ENCODE measurements around the gene BCL3.

BCL3 gene

DNA sequence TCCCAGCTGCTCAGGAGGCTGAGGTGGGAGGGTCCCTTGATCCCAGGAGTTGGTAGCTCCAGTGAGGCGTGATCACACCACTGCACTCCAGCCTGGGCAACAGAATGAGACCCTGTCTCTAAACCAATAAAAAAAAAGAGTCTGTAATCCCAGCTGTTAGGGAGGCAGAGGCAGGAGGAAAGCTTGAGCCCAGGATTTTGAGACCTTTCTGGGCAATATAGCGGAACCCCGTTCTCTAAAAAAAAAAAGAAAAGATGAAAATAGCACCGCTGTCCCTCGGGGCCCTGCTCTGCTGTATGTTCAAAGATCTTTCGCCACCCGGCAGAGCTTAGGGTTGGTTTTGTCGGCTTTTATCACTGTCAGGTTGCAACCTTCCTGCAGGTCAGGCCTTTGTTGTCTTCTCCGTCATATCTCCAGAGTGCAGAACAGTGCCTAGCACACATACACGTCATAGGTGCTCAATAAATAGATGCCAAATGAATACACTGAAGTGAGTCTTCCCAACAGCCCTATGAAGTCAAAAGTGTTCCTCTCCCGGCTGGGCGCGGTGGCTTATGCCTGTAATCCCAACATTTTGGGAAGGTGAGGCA lies 47.0 kb downstream of the BCL3 start:
- DNase-seq = no peak

DNA sequence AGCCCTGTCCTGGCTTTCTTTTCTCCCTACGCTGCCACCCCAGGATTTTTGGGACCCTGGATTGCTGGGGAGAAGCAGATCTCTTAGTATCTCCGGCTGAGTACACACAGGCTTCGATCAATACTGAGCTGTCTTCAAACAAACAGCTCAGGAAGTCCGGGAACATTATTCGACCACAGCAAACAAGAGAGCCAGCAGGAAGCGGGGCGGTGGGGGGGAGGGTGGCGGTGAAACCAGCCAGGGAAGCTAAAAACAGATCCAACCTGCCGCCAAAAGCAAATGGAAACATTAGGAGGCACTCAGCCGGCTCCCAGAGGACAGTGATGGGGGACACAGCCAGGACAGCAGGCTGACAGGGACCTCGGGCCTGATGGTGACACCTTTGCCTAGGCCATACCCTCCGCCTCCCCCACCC lies 48.2 kb downstream of the BCL3 start:
- no peak for DNase-seq

DNA sequence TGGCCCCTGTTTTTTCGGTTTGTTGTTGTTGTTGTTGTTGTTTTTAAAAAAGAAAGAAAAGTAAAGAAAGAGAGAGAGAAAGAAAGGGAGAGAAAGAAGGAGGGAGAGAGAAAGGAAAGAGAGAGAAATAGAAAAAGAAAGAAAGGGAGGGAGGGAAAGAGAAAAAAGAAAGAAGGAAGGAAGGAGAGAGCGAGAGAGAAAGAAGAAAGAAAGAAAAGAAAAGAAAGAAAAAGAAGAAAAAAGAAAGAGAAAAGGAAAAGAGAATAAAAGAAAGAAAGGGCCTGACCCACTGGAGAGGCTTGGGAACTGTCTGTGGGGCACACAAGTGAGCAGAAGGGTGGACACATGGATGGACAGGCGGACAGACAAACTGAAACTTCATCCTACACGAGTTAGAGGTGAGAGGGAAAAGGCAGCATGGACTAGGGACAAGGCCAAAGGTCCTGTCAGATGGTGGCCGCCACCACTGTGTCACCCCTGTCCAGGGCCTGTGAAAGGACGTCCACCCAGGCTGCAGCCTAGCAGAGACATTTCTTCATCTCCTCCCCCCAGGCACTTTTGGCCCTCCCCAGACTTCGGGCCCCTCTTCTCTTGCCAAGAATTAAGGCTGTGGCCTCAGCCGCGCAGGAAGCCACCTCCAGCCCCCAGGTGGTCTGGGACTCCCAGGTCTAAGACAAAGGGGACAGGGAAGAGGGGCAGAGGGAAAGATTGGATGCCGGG lies 51.3 kb downstream of the BCL3 start:
- no peak for DNase-seq

DNA sequence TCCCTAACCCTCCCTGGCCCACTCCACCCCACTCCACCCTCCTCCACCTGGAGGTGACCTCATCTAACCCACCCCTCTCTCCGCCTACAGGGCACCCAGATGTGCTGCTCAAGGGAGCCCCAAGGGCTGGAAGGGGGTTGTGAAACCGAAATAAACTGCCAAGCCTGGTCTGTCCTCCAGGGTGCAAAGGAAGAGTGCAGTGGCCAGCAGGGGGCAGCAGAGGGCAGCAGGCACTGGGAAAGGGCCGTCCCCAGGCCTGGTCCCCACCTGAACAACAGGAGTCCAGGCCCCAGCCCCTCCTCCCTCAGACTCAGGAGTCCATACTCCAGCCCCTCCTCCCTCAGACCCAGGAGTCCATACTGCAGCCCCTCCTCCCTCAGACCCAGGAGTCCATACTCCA lies 52.0 kb downstream of the BCL3 start:
- no peak for DNase-seq

DNA sequence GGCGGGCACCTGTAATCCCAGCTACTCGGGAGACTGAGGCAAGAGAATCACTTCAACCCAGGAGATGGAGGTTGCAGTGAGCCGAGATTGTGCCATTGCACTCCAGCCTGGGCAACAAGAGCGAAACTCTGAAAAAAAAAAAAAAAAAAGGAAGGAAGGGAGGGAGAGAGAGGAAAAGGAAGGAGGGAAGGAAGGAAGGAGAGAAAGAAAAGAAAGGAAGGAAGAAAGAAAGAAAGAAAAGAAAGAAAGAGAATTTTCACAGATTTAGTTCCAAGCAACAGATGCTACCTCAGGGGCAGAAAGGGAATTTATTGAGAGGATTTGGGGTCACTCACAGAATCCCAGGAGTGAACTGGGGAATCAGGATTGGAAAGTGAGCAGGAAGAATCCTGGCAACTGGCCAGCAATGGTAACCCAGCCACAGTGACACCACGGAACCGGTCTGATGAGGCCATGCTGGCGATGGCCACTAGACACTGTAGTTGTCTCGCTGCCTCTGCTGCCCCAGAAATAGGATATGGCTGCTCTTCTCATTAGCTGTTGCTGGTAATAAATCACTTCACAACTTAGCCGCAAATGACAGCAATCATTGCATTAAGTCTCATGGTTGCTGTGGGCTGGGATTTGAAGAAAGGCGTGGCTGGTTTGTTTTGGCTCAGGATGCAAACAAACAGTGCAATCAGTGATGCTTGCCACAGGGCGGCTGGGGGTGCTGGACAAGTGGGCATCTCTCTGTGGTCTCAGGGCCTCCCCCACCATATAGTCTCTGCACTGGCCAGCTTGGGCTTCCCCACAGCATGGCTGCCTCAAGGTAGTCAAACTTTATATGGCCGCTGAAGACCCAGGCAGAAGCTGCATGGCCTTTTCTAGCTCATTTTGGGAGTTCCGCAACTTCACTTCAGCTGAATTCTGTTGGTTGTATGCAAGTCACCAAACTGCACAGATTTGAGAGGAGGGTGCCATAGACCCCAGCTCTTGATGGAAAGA lies 55.2 kb downstream of the BCL3 start:
- DNase-seq = no peak

DNA sequence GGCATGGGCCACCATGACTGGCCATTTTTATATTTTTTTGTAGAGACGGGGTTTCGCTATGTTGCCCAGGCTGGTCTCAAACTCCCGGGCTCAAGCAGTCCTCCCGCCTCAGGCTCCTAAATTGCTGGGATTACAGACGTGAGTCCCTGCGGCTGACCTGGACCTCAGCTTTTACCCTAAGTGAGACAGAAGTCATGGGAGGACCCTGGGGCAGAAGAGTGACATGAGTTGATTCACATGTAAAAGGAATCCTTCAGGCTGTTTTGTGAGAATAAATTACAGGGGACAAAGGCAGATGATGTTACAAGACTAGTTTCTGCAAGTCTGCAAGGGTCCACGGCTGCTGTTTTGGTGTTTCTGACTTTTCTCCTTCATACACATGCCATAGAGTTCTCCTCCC lies 57.8 kb downstream of the BCL3 start:
- DNase-seq = no peak

DNA sequence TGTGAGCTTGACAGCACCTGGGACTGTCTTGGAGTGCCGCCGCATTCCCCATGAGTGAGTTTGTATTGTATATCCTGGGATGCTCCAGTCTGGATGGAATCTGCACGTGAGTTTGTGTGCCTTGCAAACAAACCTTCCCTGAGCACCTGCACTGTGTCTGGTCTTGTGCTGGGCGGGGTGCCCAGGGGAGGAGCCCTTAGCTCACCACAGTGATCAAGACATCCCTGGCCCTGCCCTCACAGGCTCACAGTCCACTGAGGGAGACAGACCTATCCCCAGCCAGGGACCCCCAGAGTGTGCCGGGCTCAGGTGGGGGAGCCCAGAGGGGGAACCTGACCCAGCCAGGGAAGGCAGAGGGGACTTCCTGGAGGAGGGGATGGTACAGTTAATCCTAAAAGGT lies 58.7 kb downstream of the BCL3 start:
- no peak for DNase-seq

DNA sequence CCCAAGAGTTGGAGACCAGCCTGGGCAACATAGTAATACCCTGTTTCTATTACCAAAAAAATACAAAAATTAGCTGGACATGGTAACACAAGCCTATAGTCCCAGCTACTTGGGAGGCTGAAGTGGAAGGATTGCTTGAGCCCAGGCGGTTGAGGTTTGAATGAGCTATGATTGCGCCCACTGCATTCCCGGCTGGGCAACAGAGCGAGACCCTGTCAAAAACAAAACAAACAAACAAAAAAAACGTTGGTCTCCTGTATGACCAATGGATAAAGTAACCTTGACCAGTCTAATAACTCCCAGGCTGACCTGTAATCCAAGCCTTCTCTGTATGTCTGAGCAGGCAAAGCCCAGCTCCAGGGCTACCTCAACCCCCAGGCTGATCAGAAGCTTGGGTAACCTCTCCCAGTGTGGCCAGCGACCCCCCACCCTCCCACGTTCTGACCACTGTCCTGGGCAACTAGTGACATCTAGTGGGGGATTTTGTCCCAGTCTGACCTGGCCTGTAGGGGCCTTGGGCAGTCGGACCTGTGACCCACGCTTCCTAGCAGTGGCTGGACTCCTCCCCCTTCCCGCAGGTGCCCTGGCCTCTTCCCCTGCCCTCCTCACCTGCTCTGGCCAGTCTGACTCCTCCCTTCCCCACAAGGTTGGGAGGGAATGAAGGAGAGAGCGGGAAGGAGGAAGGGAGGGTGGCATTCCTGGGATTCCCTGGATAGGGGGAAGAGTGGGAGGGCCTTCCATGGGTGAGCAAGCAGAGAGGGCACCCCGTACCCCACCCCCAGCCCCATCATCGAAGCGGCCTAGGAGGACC lies 59.3 kb downstream of the BCL3 start:
- no peak for DNase-seq

DNA sequence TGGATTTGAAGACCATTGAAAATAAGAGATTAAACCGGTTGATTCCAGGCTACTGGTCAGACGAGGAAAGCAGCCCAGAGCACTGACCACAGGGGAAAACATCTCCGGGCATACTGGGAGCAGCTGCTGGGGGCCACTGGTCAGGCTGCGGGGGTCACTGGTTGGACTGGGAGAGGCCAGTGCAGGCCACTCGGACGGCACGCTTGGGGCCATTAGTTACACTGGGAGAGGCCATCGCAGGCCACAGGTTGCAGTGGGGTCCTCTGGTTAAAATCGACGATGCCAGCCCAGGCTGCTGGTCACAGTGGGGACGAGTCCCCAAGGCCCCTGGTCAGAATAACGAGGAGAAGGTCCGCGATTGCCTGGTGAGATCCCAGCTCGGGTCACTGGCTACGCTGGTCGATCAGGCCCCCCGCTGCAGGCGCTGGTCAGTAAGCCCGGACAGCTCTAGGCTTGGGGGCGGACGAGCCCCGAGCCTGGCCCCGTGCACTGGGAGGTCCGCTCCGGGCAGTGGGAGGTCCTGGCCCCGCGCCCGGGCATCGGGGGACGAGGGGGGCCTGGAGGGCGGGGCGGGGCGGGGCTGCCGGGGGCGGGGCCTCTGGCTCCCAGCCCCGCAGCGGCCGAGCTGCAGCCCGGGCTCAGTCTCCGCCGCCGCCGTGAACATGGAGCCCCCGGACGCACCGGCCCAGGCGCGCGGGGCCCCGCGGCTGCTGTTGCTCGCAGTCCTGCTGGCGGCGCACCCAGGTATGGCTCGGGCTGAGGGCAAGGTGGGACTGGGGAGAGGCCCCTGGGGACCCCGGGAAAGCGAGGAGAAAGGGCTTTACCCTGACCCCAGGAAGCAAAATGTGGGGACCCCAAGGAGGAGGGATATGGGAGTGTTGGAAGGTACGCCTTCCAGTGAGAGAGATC lies 60.2 kb downstream of the BCL3 start, which contains the start of gene BCAM:
Gene BCAM (plus strand): TSS at position 641 of the 909 bp plus-strand sequence. CDS start 22 bp downstream, at position 663.
- DNase-seq = no peak
